Ovary (tissue), 9 donors: ENCODE results near the gene FRG2B. TPM values are rescaled to one million over a fixed set of nuclear protein-coding genes. Genes with fewer than 3 reads are reported as not detected.
"Not testable (repeated sequence)": the region's sequence is repeated elsewhere in the genome, so short reads cannot be mapped to it uniquely, and the experiment has no call there.

Source experiments
- DNase-seq, 5 donors: peaks; one replicate each; pipeline ENCODE4 v3.0.0-alpha.2; 2019 to 2020
- H3K27ac ChIP-seq, 2 donors: fragments of 200-600 bp; one replicate each; pipeline versions ENCODE4 v1.5.1 to v1.8.0; 2019 to 2022
- H3K27me3 ChIP-seq: fragments of 200-600 bp; one replicate; pipeline ENCODE4 v1.8.0; 2022
- H3K36me3 ChIP-seq: fragments of 200-600 bp; sonication (generic); one replicate; pipeline ENCODE4 v1.5.1; 2019
- H3K4me1 ChIP-seq: one replicate; pipeline ENCODE4 v1.8.1; 2013; ENCODE audit warnings: mild to moderate bottlenecking, moderate library complexity; ENCODE audit not compliant: insufficient read depth
- H3K4me3 ChIP-seq: fragments of 200-600 bp; sonication (generic); one replicate; pipeline ENCODE4 v1.5.1; 2017
- H3K9me3 ChIP-seq, 2 donors: fragments of 200-600 bp in 1 of 2; sonication (generic) in 1 of 2; one replicate each; pipeline versions ENCODE4 v1.5.1 to v1.8.1; 2013 to 2019; ENCODE audit warnings: mild to moderate bottlenecking in 1 of 2, moderate library complexity in 1 of 2
- CTCF ChIP-seq, 3 donors: fragments of 450-650 bp in 2 of 3; fragments of 200-600 bp in 1 of 3; IDR thresholded peaks; one replicate each; pipeline versions ENCODE4 v1.5.1 to v1.8.0; 2016 to 2022; ENCODE audit warnings: antibody characterized with exemption in 3 of 3, mild to moderate bottlenecking in 1 of 3
- EP300 ChIP-seq: sonication (generic); formaldehyde crosslinking; IDR thresholded peaks from one replicate; pipeline ENCODE4 v1.6.1; 2017; ENCODE audit warnings: antibody characterized with exemption
- POLR2A ChIP-seq: fragments of 450-650 bp; IDR thresholded peaks from one replicate; pipeline ENCODE4 v1.6.1; 2017; ENCODE audit warnings: antibody characterized with exemption, mild to moderate bottlenecking, moderate library complexity
- WGBS, 3 donors: extraction: QIAGEN DNeasy Blood & Tissue Kit in 1 of 3; methylation state at CpG; one replicate each; pipeline versions ENCODE4 v1.1.5 to v1.1.7; 2013 to 2017; 5-methylcytosine and 5-hydroxymethylcytosine counted together
- intact Hi-C, 4 donors: fragments of 100-400 bp; cut with DNase I; formaldehyde crosslinking; loops; one replicate each; pipeline versions ENCODE4 v1.11.0 to v1.15.1; 2022 to 2023
- polyA plus RNA-seq, 2 donors: library from polyadenylated mRNA; stranded (reverse); fragments of 200-250 nt in 1 of 2; fragments of 350-450 nt in 1 of 2; fragmentation: Illumina TruSeq in 1 of 2; extraction: RNeasy Lipid Tissue Mini Kit (QIAGEN cat#74804) in 1 of 2; gene quantifications; one replicate each; pipeline ENCODE4 v1.2.3, GENCODE V29; 2013 to 2014
- total RNA-seq, 7 donors: library from RNA; depleted of rRNA in 2 of 7; stranded (reverse); fragments of >200 nt in 2 of 7; fragmentation: NEBNext Ultra II Directional in 3 of 7; extraction: Animal tissue kit (Norgen Biotek cat#: 25700) in 3 of 7; gene quantifications; one replicate each; pipeline versions ENCODE4 v1.1.0 to v1.2.4, GENCODE V29; 2016 to 2023
- donor health status: DM: no; HTN: no; CAD: no; lungs with moderate emphysema.
- donor health status: DM: no; HTN: no; CAD: no.
- donor health status: Bipolar disorder and iron deficiency.
- donor health status: DM: yes; HTN: yes; CAD: no.
- donor health status: DM: no; HTN: no; CAD: no.
- donor health status: DM: yes; HTN: yes; CAD: no.

The FRG2B gene
- total and polyA plus RNA-seq, 9 donors = not detected

GRCh38 chr10:133614830-133615580 is 11.6 kb downstream of the FRG2B start:
- DNase-seq = no peak
- TF ChIP-seq POLR2A (no peak), CTCF (IDR thresholded peaks at IDR 0.05) (no peak), EP300 (no peak)
- H3K4me3 ChIP-seq = no peak overlapping the region
- H3K36me3 ChIP-seq = no peaks in the 10 kb centered on the region
- no peak overlapping the region for H3K27ac ChIP-seq
- WGBS, 3 donors = 53 to 69% (median 64%) methylated on average over 10 of the region's 10 CpGs
- no peaks in the 10 kb centered on the region for H3K9me3 ChIP-seq
- no peaks in the 10 kb centered on the region for H3K4me1 ChIP-seq
- no peaks in the 10 kb centered on the region for H3K27me3 ChIP-seq
- intact Hi-C loops = no loop called here

GRCh38 chr10:133613699-133614098 is 12.9 kb downstream of the FRG2B start:
- H3K9me3 ChIP-seq = no peaks in the 10 kb centered on the region
- no peaks in the 10 kb centered on the region for H3K36me3 ChIP-seq
- intact Hi-C loops = no loop called here
- H3K4me1 ChIP-seq = no peaks in the 10 kb centered on the region
- WGBS, 3 donors = 52 to 73% (median 61%) methylated on average over 6 of the region's 6 CpGs
- no peak for DNase-seq
- TF ChIP-seq POLR2A = no peak
- TF ChIP-seq CTCF (IDR thresholded peaks at IDR 0.05) = no peak
- TF ChIP-seq EP300 = no peak
- no peak overlapping the region for H3K27ac ChIP-seq
- H3K4me3 ChIP-seq = no peak overlapping the region
- H3K27me3 ChIP-seq = no peaks in the 10 kb centered on the region

GRCh38 chr10:133611079-133611478 is 15.5 kb downstream of the FRG2B start:
- no peak for DNase-seq
- no peaks in the 10 kb centered on the region for H3K27me3 ChIP-seq
- no peaks in the 10 kb centered on the region for H3K9me3 ChIP-seq
- H3K36me3 ChIP-seq = no peaks in the 10 kb centered on the region
- no peak overlapping the region for H3K4me3 ChIP-seq
- H3K27ac ChIP-seq = no peak overlapping the region
- TF ChIP-seq POLR2A (no peak), CTCF (IDR thresholded peaks at IDR 0.05) (no peak), EP300 (no peak)
- WGBS, 3 donors = 50 to 66% (median 51%) methylated on average over 4 of the region's 4 CpGs
- intact Hi-C loops = no loop called here
- H3K4me1 ChIP-seq = no peaks in the 10 kb centered on the region

- TF ChIP-seq POLR2A = no peak
- no peak for TF ChIP-seq CTCF (IDR thresholded peaks at IDR 0.05)
- TF ChIP-seq EP300 = no peak
- intact Hi-C loops = no loop called here
- Histone ChIP-seq H3K9me3 (no peaks in the 10 kb centered on the region), H3K4me3 (no peak overlapping the region), H3K4me1 (no peaks in the 10 kb centered on the region), H3K27me3 (no peaks in the 10 kb centered on the region), H3K27ac (no peak overlapping the region), H3K36me3 (no peaks in the 10 kb centered on the region)
- DNase-seq = no peak
- WGBS, 3 donors = 5 to 40% (median 38%) methylated on average over 3 of the region's 3 CpGs
Measured at GRCh38 chr10:133608855-133609254, 17.7 kb downstream of the FRG2B start.

- H3K4me1 ChIP-seq, H3K27me3 ChIP-seq, H3K36me3 ChIP-seq, H3K4me3 ChIP-seq, DNase-seq, H3K9me3 ChIP-seq, intact Hi-C loops, H3K27ac ChIP-seq: not testable (repeated sequence)
- 67 to 79% (median 68%) methylated on average over 2 of the region's 2 CpGs for WGBS, 3 donors
Measured at GRCh38 chr10:133603434-133603833, 23.2 kb downstream of the FRG2B start.
